NAMALWA (cell line): ENCODE results near the gene C6orf136.
A peak's percentile ranks its signal among the peaks of the same experiment; 100 is the strongest.

Experiments
- DNase-seq: peaks from one replicate; pipeline ENCODE4 v3.0.0-alpha.2; 2015; ENCODE audit warnings: low spot score

C6orf136 gene

DNA sequence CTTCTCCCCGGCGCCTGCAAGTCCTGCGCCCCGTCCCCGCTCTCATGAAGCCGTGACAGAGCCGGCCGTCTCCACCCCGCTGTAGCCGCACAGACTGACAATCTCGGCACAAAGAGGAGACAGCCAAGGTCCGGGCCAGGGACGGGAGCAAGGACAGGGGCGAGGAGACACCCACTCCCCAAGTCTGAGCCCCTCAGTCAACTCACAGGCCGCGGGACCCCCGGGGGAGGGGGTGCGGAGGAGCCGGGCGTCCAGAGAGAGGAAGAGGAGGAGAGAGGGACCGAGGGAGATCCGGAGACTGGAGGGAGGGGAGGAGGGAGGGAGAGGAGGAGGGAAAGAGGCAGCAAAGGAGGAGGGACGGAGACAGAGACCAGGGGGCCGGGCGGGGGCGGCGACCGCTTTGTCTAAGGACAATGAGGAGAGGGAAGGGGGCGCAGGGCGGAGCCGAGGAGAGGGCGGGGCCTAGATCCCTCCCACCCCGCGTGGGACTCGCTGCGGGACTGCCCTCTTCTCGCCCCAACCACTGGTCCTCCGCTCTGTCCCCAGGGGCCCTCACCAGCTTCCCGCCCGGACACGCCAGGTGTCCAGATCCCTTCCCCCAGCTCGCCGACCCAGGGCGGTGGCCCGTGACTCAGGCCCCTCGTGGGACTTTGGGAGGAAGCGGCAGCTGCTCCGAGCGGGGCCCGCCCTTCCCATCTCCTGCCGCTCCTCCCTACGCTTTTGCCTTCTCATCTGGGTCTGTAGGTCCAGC, 40.1 kb downstream of the C6orf136 start:
- peak; percentile 91 for DNase-seq

DNA sequence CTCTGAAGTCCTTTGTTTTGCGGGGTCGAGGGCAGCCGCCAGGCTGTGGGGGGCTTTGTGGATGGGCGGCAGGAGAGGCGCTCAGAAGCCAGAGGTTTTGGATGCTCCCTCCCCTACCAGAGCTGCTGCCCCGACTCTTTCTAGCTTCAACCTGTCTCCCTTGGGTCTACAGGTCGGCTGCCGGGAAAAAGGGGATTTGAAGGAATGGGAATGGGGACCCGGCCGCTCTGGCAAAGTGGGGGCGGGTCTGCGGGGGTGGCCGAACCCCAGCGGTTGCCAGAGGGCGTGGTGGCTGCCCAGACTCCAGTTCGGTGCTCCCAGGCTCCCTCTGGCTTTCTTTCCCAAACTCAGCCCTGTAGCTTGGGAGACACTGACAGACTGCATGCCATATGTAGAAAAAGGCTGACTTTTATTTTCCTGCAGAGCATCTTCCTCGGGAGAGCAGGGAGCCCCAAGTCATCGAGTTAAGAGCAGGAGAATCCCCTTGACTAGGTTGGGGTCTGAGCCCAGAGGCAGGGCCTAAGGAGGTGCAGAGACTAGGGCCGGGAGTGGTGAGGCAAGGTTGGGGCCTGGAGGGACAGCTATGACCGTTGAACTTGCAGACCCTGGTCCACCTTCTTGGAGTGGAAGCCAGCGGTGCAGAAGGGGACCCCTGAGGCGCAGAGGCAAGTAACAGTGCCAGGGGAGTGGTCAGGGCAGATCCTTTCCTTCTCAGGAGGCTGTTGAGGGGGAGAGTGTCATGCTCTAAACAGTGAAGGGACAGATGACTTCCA, 40.9 kb downstream of the C6orf136 start:
- DNase-seq = peak; percentile 42

DNA sequence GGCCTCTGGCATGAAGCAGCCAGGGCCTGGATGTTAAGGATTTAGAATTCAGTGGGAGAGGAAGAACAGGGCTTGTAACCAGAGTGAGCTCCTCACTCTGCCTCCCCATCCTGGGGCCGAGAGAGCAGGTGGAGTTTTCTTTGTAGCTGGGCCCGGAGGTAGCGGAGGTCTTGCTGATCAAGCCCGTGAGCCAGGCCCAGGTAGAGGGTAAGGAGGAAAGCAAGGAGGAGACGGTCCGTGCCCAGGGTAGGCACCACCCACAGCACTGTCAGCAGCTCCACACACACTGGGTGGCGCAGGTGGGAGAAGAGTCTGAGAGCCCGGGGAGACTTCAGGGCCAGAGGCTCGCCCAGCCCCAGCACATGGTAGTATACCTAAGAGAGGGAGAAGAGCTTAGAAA, 41.6 kb downstream of the C6orf136 start:
- peak; percentile 70 for DNase-seq

DNA sequence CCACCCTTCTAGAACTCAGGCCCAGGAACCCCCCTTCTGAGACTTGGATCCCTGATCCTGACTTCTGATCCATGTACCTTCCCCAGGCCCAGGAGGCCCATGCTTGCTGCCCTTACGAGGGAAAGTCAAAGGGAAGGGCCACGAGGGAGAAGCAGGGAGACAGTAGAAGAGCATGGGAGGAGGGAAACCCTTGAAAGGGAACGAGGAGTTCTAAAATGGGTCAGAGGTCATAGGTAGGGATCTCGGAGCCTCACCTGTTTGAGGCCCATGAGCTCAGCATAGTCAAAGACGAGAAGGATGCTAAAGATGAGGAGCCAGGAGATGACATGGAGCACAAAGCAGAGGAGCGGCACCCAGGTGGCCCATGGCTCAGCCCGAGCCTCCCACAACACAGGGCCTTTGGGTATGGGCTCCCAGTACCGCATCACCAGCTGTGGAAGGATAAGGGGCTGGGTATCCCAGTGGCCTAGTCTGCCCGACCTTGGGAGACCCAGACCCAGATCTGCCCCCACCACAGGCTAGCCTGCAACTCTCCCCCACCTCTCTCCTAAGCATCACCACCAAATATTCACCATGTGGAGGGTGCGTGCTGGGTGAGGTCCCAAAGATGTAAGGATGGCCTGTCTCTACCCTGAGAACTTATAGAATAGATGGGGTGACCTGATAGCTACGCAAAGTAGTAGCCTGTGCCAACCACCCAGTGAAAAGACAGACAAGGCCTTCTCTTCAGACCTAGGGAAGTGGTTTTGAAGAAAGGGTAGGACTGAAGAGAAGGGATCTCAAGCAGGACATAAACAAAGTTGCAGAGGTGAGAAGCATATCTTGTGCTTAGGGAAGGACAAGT, 42.3 kb downstream of the C6orf136 start:
- DNase-seq = peak; percentile 36

DNA sequence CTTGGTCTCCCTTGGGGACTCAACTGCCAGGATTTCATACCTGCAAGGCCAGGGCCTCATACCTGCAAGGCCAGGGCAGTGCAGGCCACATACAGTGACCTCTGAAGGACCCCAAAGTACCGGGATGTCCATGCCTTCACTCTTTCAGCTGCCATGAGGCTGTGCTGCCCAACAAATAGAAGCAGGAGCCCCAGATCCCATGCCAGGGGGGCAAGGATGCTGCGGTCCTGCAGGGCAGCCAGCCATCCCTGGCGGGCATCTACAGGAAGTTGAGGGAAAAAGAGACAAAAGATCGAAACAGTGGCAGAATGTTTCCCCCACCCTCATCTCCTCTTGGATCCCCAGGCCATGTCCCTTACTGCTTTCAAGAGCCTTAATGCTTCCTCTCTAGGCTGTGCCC, 43.1 kb downstream of the C6orf136 start:
- no peak for DNase-seq

DNA sequence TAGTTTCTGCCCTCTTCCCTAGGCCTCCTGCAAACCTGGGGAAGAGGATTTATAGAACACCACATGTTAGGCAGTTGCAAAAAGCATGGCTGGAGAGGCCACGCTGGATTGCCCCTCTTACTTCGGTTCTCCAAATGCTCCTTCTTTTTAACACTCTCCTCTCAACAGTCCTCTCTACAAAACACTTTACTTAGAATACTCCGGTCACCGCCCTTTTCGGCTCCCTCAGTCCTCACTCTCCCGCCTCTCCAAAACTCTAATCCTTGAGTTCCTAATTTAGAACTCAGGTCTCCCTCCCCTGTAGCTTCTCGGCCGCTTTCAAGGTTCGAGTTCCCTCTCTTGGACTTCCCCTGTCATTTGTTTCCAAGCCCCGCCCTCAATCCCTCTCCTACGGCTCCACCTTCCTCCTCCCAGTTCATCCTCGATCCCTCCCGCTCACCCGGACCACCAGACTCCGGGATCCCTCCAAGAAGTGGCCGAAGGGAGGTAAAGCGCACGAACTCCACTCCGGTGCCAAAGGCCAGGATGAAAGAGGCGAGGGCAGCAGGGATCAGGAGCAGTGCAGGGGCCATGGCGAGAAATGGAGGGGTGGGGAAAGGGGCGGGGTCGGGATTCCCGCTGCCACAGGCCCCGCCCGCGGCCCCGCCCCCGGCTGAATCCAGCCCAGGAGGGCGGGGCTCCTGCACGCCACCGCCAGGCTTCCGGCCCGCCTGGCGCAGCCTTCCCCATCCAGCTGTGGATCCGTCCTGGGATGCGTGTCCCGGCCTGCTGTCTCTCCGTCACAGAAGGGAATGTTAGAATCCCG, 43.7 kb downstream of the C6orf136 start, which contains the start of gene NRM:
TSS of gene NRM (minus strand) at position 582 of the 805 bp plus-strand sequence. CDS start at position 572, 10 bp downstream.
- peak; percentile 79 for DNase-seq

DNA sequence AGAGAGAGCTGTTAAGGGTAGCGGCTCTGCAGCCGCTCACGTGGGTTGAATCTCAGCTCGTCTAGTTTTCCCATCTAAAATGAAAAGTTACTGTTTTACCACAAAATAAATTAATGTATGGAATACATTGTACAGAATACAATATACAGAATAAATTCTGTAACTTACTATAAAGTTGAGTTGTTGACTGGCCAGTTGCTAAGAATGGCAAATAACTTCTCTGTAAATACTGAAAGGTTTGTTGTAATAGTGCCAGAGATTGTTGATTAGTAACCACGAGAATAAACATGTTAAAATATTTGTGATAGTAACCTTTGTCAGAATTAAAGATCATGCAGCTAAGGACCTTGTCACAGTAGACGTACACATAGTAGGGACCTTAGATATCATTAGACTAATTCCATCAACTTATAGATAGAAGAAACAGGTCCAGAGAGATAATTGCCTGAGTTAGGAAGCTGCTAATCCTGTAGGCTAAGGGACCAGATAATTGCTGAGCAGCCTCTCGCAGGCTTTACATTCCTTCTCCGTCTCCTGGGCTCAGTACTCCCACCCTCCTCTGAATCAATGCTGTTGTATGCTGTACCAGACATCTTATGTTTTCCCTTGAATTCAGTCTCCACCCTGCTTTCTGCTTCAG, 44.4 kb downstream of the C6orf136 start:
- peak; percentile 31 for DNase-seq

DNA sequence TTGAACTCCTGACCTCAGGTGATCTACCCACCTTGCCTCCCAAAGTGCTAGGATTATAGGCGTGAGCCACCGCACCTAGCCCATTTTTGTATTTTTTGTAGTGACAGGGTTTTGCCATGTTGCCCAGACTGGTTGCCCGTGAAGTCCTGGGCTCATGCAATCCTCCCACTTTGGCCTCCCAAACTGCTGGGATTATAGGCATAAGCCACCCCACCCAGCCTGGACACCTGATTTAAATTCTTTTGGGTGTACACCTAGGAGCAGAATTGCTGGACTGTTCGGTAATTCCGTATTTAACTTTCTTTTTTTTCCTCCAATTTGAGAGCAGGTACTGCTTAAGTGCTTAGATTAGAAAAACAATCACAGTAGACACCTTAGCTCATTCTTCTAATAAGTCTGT, 49.5 kb downstream of the C6orf136 start:
- DNase-seq = no peak

DNA sequence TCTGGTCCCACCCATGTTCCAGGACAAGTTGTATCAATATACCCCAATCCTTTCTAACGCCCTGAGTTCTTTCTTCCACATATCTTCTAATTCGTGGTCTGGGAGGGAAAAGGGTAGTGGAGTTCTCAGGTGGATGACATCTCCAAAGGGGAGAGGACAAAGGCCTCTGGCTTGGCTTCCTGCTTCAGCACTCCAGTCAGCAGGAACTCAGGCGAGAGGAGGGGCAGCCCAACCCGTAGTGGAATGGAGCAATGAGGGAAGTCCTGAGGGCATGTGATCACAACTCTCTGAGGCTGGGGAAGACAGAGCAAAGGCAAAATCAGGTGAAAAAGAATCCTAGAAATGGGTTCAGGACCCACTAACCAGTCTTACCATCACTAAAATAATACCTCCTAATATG, 53.4 kb downstream of the C6orf136 start:
- no peak for DNase-seq
